Fibroblast of the conjunctiva (primary cell): ENCODE measurements around the gene PNLIPRP3.

ENCODE experiments used
- DNase-seq: peaks from one replicate; pipeline ENCODE4 v3.0.0-alpha.2; 2010; ENCODE audit warnings: low read depth

The PNLIPRP3 gene

GRCh38 chr10:116451711-116452337 lies 24.2 kb downstream of the PNLIPRP3 start:
- no peak for DNase-seq

GRCh38 chr10:116452338-116452720 lies 24.7 kb downstream of the PNLIPRP3 start:
- no peak for DNase-seq

- DNase-seq = no peak
Measured at GRCh38 chr10:116457488-116457887, 29.8 kb downstream of the PNLIPRP3 start.

- no peak for DNase-seq
Measured at GRCh38 chr10:116460219-116460618, 32.6 kb downstream of the PNLIPRP3 start.

DNA sequence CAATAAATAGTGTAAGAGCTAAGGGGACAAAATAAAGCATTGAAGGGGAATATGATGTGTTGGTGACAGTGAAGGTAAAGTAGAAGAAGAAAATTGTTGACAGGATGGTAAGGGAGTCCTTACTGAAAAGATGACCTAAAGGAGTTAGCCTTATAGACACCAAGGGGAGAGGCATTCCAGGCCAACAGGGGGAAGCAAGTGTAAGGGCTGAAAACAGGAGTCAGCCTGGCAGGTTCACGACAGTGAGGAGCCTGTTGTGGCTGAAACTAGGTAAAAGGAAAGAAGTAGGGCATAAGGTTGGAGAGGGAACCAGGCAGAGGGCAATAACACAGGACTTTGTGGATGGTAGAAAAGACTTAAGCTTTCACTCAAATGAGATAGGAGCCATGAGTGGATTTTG lies 34.0 kb downstream of the PNLIPRP3 start:
- no peak for DNase-seq

- no peak for DNase-seq
Measured at GRCh38 chr10:116464257-116464656, 36.6 kb downstream of the PNLIPRP3 start.

DNA sequence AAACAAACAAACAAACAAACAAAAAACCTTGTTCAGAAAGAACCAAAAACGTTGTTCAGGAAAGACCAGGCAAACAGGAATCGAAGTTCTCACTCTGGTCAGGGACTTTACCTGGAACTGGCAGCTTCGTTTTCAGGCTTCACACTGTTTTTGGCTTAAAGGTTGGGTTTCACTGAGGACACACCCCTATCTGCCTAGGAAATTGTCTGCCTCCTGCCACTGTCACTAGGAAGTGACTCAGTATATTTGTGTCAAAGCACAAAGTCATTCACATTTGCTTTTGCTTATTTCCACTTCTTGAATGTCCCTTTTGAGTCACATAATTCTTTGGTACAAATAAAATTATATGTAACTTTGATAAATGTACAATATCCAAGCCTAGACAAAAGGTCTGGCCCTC lies 37.9 kb downstream of the PNLIPRP3 start:
- no peak for DNase-seq

GRCh38 chr10:116466715-116467422 lies 39.2 kb downstream of the PNLIPRP3 start:
- no peak for DNase-seq

DNA sequence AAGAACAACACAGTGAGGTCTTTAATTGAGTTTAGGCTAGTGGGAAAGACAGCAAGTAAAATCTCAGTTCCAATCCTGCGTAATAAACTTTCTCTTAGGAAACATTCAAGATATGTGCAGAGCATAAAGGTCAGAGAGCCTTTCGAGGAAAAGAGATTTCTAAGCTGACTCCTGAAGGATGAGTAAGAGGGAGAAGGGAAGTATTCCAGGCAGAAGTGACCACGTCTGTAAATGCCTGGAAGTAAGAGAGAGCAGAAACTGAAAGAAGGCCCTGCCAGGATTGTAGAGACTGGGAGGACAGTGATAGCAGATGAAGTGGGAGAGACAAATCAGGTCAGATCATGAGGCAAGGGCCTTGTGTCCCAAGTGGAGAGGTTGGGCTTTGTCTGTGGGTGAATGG lies 41.8 kb downstream of the PNLIPRP3 start:
- DNase-seq = no peak

GRCh38 chr10:116470071-116470470 lies 42.4 kb downstream of the PNLIPRP3 start:
- DNase-seq = no peak

DNA sequence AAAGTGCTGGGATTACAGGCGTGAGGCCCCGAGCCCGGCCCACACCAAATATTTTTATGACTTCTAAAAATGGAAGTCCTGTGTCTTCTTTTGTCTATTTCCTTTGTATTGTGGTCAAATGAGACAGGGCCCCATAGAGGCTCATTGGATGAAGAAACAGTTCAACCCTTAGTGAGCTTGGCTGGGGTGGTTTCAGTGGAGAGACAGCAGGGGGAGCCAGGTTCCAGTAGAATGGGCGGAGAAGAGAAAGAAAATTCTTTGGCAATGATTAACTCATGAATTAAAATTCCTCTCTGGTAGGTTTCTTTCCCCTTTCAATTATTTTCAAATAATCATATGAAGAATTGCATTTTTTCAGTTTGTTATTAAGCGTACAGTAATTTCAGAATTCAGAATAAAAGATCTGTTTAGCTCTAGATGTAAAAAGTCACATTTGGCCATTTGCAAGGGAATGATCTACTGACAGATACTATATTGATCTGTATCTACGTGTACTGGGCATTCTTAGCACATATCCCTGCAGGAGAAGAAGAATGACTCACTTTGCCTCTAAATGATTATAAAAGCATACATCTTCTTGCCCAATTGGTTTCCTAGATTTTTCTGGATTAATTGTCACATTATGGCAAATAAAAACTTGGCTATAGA lies 43.2 kb downstream of the PNLIPRP3 start:
- no peak for DNase-seq

DNA sequence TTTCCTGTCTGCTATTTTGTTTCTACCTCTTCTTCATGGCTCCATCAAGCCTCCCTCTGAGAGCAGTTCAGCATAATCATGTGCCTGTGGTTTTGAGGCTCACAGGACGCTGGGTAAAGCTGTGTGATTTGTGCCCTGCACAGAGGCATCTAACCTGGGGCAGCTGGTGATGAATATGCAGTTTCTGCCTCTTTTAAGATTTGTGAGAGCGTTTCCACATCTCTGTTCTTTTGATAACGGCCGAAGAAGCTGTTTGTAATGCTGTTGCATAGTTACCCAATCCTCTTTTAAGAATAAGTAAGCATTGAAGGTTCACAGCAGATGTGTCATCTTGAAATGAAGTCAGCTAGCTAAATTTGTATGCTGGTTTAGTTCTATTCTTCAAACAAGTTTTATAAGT lies 45.2 kb downstream of the PNLIPRP3 start:
- no peak for DNase-seq

- DNase-seq = no peak
Measured at GRCh38 chr10:116475866-116476265, 48.2 kb downstream of the PNLIPRP3 start.

DNA sequence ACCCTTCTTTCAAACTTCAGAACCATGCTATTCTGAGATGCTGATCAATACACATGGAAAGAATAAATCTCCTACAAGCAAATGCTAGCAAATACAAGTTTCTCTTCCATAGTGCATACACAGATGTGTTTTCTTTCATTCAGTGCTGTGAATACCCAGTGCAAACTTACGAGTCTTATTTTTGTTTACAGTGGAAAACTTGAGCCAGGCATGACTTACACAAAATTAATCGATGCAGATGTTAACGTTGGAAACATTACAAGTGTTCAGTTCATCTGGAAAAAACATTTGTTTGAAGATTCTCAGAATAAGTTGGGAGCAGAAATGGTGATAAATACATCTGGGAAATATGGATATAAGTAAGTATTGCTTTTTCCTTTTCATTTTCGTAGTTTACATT lies 48.8 kb downstream of the PNLIPRP3 start:
- no peak for DNase-seq

GRCh38 chr10:116477986-116478664 lies 50.5 kb downstream of the PNLIPRP3 start:
- DNase-seq = no peak

- no peak for DNase-seq
Measured at GRCh38 chr10:116486770-116487448, 59.3 kb downstream of the PNLIPRP3 start.

GRCh38 chr10:116487522-116488430 lies 60.1 kb downstream of the PNLIPRP3 start:
- DNase-seq = no peak

GRCh38 chr10:116489460-116489859 lies 61.8 kb downstream of the PNLIPRP3 start:
- no peak for DNase-seq

DNA sequence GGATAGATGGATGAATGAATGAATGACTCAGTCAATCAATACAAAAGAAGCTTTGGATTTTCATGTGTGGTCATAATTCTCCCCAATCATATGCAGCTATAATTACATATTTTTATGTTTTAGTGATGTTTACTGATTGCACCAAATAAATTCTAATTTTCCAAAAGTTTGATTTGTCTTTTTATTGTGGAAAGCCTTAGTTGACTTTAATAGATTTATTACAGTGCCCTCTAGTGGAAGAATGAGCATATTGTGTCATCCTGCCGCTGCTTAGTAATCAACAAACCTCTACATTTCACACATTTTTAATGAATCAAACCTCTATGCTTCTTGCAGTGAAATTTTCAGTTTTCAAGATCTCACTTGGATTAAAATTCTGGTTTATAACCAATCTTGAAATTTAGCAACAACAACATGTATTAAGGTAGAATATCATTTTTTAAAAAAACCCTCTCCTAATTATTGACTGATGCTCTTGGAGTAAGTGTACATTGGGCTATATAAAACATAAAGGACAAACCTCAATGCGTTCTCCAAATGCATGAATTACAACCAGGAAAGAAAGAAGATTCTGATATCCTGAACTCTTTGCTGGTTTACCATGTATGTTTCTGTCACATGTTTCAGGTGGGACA lies 62.5 kb downstream of the PNLIPRP3 start:
- no peak for DNase-seq

DNA sequence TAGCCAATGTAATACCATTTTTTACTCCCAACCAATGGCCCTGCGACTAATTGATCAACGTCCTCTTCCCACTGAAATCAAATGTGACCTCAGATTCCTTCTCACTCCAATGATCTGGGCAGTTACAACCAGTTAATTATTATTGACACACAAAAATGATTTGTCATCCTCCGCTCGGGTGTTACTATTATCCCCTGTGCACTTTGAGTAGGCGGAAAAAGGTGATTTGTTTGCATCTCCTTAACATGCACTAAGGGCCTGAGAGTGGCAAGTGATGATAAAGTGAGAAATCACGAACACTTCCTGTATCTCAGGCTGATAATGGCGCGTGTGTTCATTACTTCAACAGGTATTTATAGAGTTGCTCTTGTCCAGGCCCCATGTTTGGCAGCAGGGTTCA lies 77.1 kb downstream of the PNLIPRP3 start:
- DNase-seq = no peak

DNA sequence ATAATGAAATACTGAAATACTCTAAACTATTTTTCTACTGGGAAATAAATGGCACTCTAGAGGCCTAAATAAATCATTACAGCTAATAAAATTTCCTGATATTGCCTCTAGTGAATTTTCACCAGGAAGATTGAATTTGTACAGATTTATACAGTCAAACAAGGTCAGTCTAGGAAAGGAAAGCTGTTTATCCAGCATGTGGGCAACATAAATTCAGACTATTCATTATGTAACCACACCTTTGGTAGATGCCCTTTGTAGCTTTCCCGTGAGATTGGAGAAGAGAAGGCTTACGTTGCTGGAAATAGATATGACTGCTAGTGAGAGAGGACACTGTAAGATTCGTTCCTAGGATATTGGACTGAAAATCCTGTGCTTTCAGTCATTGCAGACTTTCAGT lies 82.9 kb downstream of the PNLIPRP3 start:
- DNase-seq = no peak
